B cell (primary cell): ENCODE results near the gene PLSCR3.

Experiments used
- EZH2 ChIP-seq: IDR thresholded peaks from 2 replicates; pipeline ENCODE4 v1.6.1; 2012; ENCODE audit warnings: borderline replicate concordance, low read depth, mild to moderate bottlenecking, moderate library complexity, low read length; ENCODE audit not compliant: insufficient read depth, poor library complexity, severe bottlenecking
- TF ChIP-seq, protein P1 (sequence below): fragments of 200-600 bp; IDR thresholded peaks from one replicate; pipeline ENCODE4 v1.8.0; 2022; ENCODE audit warnings: antibody characterized with exemption, mild to moderate bottlenecking

DNA sequence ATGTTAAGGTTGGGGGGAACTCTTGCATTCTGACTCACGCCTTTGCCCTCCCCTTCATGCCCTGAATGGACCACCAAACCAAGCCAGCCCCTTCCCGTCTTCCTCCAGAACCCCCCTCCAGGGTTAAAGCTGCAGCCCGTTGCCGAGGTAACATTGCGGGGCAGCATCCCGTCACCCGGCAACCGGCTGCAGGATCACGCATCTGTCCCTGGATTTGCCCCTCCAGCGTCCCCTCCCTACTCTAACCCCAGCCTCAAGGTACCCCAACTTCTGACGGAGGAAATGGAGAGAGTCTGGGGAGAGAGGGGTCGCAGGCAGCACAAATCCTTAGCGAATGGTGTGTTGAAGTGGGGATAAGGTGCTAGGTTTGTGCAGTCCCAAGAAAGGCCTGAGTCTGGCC lies 12.8 kb upstream of the PLSCR3 start:
- TF ChIP-seq, protein P1, sequence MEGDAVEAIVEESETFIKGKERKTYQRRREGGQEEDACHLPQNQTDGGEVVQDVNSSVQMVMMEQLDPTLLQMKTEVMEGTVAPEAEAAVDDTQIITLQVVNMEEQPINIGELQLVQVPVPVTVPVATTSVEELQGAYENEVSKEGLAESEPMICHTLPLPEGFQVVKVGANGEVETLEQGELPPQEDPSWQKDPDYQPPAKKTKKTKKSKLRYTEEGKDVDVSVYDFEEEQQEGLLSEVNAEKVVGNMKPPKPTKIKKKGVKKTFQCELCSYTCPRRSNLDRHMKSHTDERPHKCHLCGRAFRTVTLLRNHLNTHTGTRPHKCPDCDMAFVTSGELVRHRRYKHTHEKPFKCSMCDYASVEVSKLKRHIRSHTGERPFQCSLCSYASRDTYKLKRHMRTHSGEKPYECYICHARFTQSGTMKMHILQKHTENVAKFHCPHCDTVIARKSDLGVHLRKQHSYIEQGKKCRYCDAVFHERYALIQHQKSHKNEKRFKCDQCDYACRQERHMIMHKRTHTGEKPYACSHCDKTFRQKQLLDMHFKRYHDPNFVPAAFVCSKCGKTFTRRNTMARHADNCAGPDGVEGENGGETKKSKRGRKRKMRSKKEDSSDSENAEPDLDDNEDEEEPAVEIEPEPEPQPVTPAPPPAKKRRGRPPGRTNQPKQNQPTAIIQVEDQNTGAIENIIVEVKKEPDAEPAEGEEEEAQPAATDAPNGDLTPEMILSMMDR: no peak
- no peak for TF ChIP-seq EZH2
